Stomach smooth muscle (tissue), 2 donors: ENCODE data around the gene UCHL5.

Source experiments
- H3K27ac ChIP-seq: one replicate; pipeline ENCODE4 v1.7.0; 2013; ENCODE audit warnings: mild to moderate bottlenecking, low read length, inconsistent platforms
- H3K27me3 ChIP-seq, 2 donors: one replicate each; pipeline ENCODE4 v1.7.0; 2013; ENCODE audit warnings: low read length in 2 of 2; ENCODE audit not compliant: insufficient read depth in 2 of 2, control insufficient read depth in 1 of 2
- H3K36me3 ChIP-seq, 2 donors: one replicate each; pipeline ENCODE4 v1.7.0; 2013; ENCODE audit warnings: low read length in 2 of 2; ENCODE audit not compliant: control insufficient read depth in 2 of 2, insufficient read depth in 2 of 2
- H3K4me1 ChIP-seq: one replicate; pipeline ENCODE4 v1.7.0; 2013; ENCODE audit warnings: low read length; ENCODE audit not compliant: control insufficient read depth, insufficient read depth
- H3K4me3 ChIP-seq, 2 donors: one replicate each; pipeline ENCODE4 v1.7.0; 2013; ENCODE audit warnings: low read length in 2 of 2
- H3K9ac ChIP-seq, 2 donors: one replicate each; pipeline ENCODE4 v1.7.0; 2013; ENCODE audit warnings: low read length in 2 of 2, mild to moderate bottlenecking in 1 of 2
- H3K9me3 ChIP-seq, 2 donors: one replicate each; pipeline ENCODE4 v1.7.0; 2013; ENCODE audit warnings: low read length in 2 of 2; ENCODE audit not compliant: control insufficient read depth in 2 of 2
- donor health status: healthy.
- donor health status: Pancreatic carcinoma.

Gene UCHL5, protein sequence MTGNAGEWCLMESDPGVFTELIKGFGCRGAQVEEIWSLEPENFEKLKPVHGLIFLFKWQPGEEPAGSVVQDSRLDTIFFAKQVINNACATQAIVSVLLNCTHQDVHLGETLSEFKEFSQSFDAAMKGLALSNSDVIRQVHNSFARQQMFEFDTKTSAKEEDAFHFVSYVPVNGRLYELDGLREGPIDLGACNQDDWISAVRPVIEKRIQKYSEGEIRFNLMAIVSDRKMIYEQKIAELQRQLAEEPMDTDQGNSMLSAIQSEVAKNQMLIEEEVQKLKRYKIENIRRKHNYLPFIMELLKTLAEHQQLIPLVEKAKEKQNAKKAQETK

DNA sequence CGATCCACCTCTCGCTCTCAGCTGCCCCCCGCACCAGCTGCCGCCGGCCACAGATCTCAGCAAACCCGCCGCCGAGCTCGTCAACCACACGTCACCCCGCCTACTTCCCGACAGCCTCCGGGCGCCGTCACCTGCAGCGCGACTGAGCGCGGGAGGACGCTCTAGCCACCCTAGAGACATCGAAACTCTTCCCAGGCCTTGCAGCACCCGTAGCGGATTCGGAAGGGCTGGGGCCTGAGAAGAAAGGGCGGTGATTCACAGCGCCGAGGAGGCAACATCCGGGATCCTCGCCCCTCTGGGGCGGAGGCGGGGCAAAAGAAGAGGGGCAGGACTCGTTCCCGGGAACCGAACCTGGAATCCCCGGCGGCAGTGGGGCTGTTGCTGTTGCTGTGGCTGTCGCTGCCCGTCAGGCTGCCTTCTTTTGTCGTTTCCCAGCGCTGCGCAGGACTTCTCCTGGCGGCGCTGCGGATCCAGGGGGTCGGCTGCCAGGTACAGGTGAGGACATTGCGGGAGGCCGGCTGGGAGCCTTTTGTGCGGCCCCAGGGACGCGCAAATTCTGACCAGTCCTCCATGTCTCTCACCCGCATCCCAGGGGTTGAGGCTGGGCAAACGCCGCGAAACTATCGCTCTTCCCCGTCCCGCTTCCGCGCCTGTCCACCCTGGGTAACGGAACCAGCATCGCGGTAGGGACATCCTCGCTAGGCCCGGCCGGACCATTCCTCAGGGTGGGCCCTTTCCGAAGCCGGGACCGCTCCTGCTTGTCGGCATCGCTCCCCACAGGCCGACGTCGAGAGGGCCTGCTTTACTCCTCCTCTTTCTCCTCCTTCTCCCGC is at the start of gene UCHL5, which contains the start of gene RO60:
UCHL5 (minus strand) TSS at position 79 of the 833 bp plus-strand sequence. CDS start 100 bp downstream, outside the sequence.
RO60 (plus strand) TSS at position 331 of the 833 bp plus-strand sequence. CDS start 9,443 bp downstream, outside the sequence.
- peak within 1 kb of the TSS; percentile 98 for H3K27ac ChIP-seq
- H3K4me3 ChIP-seq: peak within 1 kb of the TSS; percentile 89 to 90
- H3K9ac ChIP-seq: peak within 1 kb of the TSS; percentile 89 to 96
- H3K9me3 ChIP-seq: no peaks in the 10 kb centered on the region
- H3K4me1 ChIP-seq: peaks cover 18% of the 10 kb centered on the region
- no peaks in the 10 kb centered on the region for H3K27me3 ChIP-seq
- no peaks in the 10 kb centered on the region for H3K36me3 ChIP-seq

DNA sequence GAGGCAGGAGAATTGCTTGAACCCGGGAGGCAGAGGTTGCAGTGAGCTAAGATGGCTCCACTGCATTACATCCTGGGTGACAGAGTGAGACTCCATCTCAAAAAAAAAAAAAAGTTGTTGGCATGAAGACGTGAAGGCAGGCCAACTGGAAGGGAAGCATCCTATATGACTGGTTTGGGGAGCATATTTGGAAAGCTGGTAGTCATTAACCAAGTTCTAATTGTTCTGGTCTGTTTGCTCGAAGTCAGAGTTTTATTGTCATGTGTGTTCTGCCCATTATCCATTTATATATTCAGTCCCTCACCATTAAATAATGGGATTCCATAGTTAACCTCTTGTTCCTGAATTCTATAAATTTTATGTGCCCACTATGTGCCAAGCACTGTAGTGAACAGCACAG is 49.3 kb upstream of the UCHL5 start:
- Histone ChIP-seq H3K36me3 (no peaks in the 10 kb centered on the region), H3K9me3 (no peaks in the 10 kb centered on the region), H3K27ac (no peak overlapping the region), H3K4me3 (no peak overlapping the region), H3K27me3 (no peaks in the 10 kb centered on the region), H3K9ac (no peak overlapping the region), H3K4me1 (peaks cover 10% of the 10 kb centered on the region)

DNA sequence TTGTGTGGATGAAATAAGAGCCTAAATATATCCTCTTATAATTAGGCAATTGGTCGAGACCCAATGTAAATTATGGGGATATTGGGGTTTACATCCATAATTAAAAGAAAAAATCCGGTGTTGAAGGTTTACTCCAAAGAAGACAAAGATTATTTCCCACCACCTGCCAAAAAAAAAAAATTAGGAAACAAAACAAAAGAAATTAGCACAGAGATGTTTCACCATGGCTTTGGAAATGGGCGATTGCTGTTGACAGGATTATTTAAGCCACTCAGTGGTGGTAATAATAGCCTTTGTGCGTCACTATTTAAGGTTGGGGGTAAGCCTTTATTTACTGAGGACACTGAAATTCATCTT is 46.6 kb upstream of the UCHL5 start:
- H3K9me3 ChIP-seq: no peaks in the 10 kb centered on the region
- H3K27ac ChIP-seq: peak overlapping the region; percentile 84
- no peaks in the 10 kb centered on the region for H3K36me3 ChIP-seq
- no peaks in the 10 kb centered on the region for H3K27me3 ChIP-seq
- H3K4me1 ChIP-seq: peaks cover 5% of the 10 kb centered on the region
- peak overlapping the region; percentile 83 to 92 for H3K9ac ChIP-seq
- peak overlapping the region; percentile 85 to 88 for H3K4me3 ChIP-seq

DNA sequence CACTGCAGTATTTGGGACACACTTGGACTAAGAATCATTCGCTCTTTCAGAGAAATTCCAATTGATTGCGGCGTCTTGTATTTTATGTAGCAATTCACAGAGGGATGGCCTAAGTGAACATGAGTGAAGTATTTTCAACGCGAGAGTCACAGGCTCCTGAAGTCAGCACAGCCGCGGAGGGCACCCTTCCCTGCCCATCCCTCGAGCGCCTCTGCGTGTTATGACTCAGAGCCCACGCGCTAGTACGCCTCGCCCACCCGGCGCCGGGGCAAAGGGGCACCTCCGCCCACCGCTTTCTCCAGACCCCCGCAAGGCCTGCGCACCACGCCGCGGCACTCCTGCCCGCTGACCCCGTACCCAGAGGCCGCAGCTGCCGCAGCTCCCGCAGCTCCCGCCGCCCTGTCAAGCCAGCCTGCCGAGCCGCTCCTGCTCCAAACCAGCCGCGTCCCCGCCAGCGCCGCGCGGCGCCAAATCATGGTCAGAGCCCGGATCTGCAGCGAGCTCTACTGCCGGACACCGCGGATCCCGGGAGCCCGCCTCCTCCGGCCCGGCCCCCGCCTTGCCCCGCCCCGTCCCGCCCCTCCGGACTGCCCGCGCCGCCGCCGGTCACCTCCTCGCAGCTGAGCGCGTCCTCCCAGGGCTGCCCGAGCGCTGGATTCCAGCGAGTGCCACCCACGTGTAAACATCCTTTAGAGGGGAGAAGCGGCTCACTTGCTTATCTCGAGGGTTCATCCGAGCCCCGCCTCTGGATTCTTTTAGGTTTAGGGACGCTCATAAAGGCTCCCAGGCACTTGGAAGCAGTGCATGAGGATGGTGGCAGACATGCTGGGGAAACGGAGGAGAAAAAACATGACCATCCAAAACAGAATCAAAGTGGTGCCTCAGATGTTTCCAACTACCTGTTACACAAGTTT is 46.0 kb upstream of the UCHL5 start, which contains the start of gene GLRX2:
GLRX2 (minus strand) TSS at position 508 of the 914 bp plus-strand sequence; CDS start at position 476, 32 bp downstream.
- no peaks in the 10 kb centered on the region for H3K9me3 ChIP-seq
- H3K4me1 ChIP-seq: peaks cover 5% of the 10 kb centered on the region
- peaks cover 0 to 3% of the 10 kb centered on the region in 2 donors for H3K36me3 ChIP-seq
- H3K27ac ChIP-seq: peak within 1 kb of the TSS; percentile 84
- H3K9ac ChIP-seq: peak within 1 kb of the TSS; percentile 84 to 92
- H3K4me3 ChIP-seq: peak within 1 kb of the TSS; percentile 88 to 98
- H3K27me3 ChIP-seq: no peaks in the 10 kb centered on the region

DNA sequence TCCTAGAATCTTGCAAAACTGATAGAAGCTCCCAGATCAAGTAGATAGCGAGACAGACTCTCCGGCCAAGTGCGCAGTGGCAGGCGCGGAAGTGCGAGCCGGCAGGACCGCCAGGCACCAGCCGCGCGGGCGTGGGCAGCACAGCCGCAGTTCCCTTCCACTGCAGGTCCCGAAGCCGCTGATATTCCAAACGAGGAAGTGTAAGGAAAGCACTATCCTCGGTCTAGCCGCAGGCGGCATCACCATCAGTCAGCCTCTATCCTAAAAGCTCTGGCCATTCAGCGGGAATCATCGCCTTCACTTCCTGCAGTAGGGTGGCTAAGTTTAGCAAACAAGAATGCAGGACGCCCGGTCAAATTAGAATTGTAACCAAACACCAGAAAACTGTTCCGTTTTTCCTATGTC is 45.3 kb upstream of the UCHL5 start:
- peak overlapping the region; percentile 88 to 98 for H3K4me3 ChIP-seq
- peaks cover 5 to 6% of the 10 kb centered on the region in 2 donors for H3K36me3 ChIP-seq
- H3K9me3 ChIP-seq: no peaks in the 10 kb centered on the region

DNA sequence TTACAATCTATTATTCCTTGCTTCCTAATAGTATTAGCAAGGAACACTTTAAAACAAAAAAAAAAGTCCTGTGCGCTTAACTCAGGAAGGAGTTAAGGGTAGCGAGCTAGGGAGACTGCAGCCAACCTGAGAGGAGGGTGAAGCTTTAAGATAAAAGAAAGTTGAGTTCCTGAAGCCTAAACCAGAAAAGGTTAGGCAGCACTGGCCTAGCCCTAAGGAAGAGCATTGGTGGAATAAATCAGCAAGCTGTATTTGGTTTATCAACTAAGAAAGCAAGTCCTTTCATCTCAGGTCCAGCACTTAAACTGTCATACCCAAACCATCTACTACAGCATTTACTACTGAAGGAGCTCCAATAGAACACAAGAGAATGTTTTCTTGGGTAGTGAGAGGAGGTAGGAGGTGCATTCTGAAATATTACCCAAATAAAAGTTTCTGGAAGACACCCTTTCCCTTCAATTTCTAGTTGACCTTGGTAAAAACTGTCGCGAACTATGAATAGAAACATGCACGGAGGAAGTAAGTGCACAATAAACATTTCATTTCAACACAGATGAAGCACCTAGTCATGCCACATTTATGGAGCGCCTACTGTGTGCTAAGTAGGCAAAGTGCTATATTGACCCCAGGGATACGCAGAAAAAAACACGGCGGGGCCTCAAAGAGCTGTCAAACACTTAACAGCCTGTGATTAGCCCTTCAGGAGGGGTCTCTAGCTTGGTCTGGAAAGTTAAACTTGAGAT is 44.8 kb upstream of the UCHL5 start:
- Histone ChIP-seq H3K4me3 (peak overlapping the region; percentile 88 to 98), H3K4me1 (peaks cover 5% of the 10 kb centered on the region), H3K27me3 (no peaks in the 10 kb centered on the region), H3K36me3 (peaks cover 10% of the 10 kb centered on the region in 2 donors), H3K27ac (peak overlapping the region; percentile 84), H3K9ac (peak overlapping the region; percentile 69 to 84), H3K9me3 (no peaks in the 10 kb centered on the region)

More for the DNA sequence above, 45.3 kb upstream of the UCHL5 start:
- Histone ChIP-seq H3K27me3 (no peaks in the 10 kb centered on the region), H3K9ac (peak overlapping the region; percentile 69 to 84), H3K27ac (peak overlapping the region; percentile 84), H3K4me1 (peaks cover 5% of the 10 kb centered on the region)

DNA sequence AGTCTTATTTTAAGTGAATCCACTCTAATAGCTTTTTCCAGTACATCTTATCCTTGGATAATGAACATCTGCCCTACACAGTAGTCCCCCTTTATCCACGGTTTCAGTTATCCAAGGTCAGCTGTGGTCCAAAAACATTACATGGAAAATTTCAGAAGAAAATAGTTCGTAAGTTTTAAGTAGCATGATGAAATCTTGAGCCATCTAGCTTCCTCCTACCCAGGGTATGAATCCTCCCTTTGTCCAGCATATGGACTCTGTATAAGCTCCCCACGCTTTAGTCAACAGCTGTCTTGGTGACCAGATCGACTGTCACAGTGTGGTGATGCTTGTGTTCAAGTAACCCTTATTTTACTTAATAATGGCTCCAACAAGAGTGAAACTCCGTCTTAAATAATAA is 43.5 kb upstream of the UCHL5 start:
- no peak overlapping the region for H3K27ac ChIP-seq
- no peak overlapping the region for H3K4me3 ChIP-seq
- H3K9ac ChIP-seq: no peak overlapping the region
- H3K27me3 ChIP-seq: no peaks in the 10 kb centered on the region
- peaks cover 5% of the 10 kb centered on the region for H3K4me1 ChIP-seq
- no peaks in the 10 kb centered on the region for H3K9me3 ChIP-seq
- peaks cover 14 to 16% of the 10 kb centered on the region in 2 donors for H3K36me3 ChIP-seq

DNA sequence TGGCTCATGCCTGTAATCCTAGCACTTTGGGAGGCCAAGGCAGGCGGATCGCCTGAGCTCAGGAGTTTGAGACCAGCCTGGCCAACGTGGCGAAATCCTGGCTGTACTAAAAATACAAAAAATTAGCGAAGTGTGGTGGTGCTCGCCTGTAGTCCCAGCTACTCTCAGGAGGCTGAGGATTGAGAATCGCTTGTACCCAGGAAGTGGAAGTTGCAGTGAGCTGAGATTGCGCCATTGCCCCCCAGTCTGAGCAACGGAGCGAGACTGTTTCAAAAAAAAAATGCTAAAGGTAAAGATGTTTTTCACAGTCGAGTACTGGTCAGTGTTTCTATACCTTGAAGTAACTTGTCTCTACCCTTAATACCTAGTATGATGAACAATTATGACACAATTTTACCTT is 35.0 kb upstream of the UCHL5 start:
- no peak overlapping the region for H3K27ac ChIP-seq
- H3K27me3 ChIP-seq: no peaks in the 10 kb centered on the region
- no peak overlapping the region for H3K9ac ChIP-seq
- H3K4me3 ChIP-seq: no peak overlapping the region
- no peaks in the 10 kb centered on the region for H3K4me1 ChIP-seq
- H3K36me3 ChIP-seq: peaks cover 14 to 17% of the 10 kb centered on the region in 2 donors
- H3K9me3 ChIP-seq: no peaks in the 10 kb centered on the region

DNA sequence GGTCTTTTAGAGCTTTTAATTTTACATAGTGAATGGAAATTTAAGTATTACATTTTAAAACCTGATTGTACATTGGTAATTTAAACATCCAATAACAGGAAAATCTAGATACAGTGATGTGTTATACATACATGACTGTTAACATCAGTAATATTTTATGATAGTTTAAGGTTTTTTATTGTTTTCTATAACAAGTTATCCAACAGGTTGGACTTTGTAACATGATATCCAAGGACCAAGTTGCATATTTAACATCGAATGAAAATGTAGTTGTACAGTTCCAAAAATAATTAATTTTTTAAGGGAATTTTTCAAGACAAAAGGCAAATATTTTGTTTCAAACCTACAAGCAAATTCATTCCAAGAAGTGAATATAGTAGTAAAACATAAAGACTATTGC is 31.7 kb upstream of the UCHL5 start:
- Histone ChIP-seq H3K36me3 (peaks cover 8 to 10% of the 10 kb centered on the region in 2 donors), H3K9ac (no peak overlapping the region)

More for the DNA sequence above, 31.7 kb upstream of the UCHL5 start:
- no peaks in the 10 kb centered on the region for H3K9me3 ChIP-seq
- no peak overlapping the region for H3K4me3 ChIP-seq
- H3K4me1 ChIP-seq: no peaks in the 10 kb centered on the region
- no peak overlapping the region for H3K27ac ChIP-seq
- H3K27me3 ChIP-seq: no peaks in the 10 kb centered on the region
